Esophagus muscularis mucosa (tissue), 4 donors: Measurements from ENCODE around the gene PIGR. TPM values are rescaled to one million over a fixed set of nuclear protein-coding genes. Genes with fewer than 3 reads are reported as not detected.

ENCODE experiments used
- DNase-seq: peaks from one replicate; pipeline ENCODE4 v3.0.0-alpha.2; 2017; ENCODE audit errors: extremely low spot score
- H3K27ac ChIP-seq, 4 donors: fragments of 200-600 bp; sonication (generic); replicated peaks in 1 of 4; 1 replicate in 3 of 4; 2 replicates in 1 of 4; pipeline ENCODE4 v1.5.1; 2016 to 2019; ENCODE audit warnings: mild to moderate bottlenecking in 1 of 4
- H3K27me3 ChIP-seq, 4 donors: fragments of 200-600 bp; sonication (generic); one replicate each; pipeline versions ENCODE4 v1.5.1 to v1.6.0; 2016 to 2019
- H3K36me3 ChIP-seq, 4 donors: fragments of 200-600 bp; sonication (generic); one replicate each; pipeline ENCODE4 v1.5.1; 2016 to 2019
- H3K4me1 ChIP-seq, 4 donors: fragments of 200-600 bp; sonication (generic); one replicate each; pipeline ENCODE4 v1.5.1; 2016 to 2019
- H3K4me3 ChIP-seq, 4 donors: fragments of 200-600 bp; sonication (generic); 1 replicate in 2 of 4; 2 replicates in 2 of 4; pipeline ENCODE4 v1.5.1; 2016 to 2019; ENCODE audit warnings: mild to moderate bottlenecking in 4 of 4, moderate library complexity in 1 of 4
- H3K9me3 ChIP-seq, 4 donors: fragments of 200-600 bp; sonication (generic); 1 replicate in 3 of 4; 2 replicates in 1 of 4; pipeline ENCODE4 v1.5.1; 2016 to 2019
- EP300 ChIP-seq: sonication (generic); formaldehyde crosslinking; IDR thresholded peaks from one replicate; pipeline ENCODE4 v1.6.1; 2017; ENCODE audit warnings: antibody characterized with exemption
- POLR2A ChIP-seq: fragments of 450-650 bp; IDR thresholded peaks from one replicate; pipeline ENCODE4 v1.6.1; 2017; ENCODE audit warnings: antibody characterized with exemption, moderate library complexity, mild to moderate bottlenecking, low read depth
- POLR2AphosphoS5 ChIP-seq, 2 donors: sonication (generic); formaldehyde crosslinking; IDR thresholded peaks; one replicate each; pipeline ENCODE4 v1.6.1; 2017; ENCODE audit warnings: antibody characterized with exemption in 2 of 2
- WGBS: methylation state at CpG from one replicate; pipeline ENCODE4 v1.1.5; 2018; 5-methylcytosine and 5-hydroxymethylcytosine counted together
- intact Hi-C: fragments of 100-400 bp; cut with DNase I; formaldehyde crosslinking; loops from one replicate; pipeline ENCODE4 v1.15.1; 2023
- total RNA-seq, 4 donors: library from RNA; depleted of rRNA; stranded (reverse); fragments of >200 nt; gene quantifications; one replicate each; pipeline versions ENCODE4 v1.1.0 to v1.2.1, GENCODE V29; 2016
- TF ChIP-seq, protein P1 (sequence below), 3 experiments: fragments of 200-600 bp in 2 of 3; fragments of 450-650 bp in 1 of 3; sonication (generic) in 2 of 3; IDR thresholded peaks; one replicate each; pipeline ENCODE4 v1.5.1; 2017 to 2019; ENCODE audit warnings: antibody characterized with exemption in 3 of 3, mild to moderate bottlenecking in 2 of 3, moderate library complexity in 1 of 3

Gene PIGR
- total RNA-seq, 4 donors from 2014 or later, result 0.42 to 4.2 (median 1.1) TPM; not detected in 1

DNA sequence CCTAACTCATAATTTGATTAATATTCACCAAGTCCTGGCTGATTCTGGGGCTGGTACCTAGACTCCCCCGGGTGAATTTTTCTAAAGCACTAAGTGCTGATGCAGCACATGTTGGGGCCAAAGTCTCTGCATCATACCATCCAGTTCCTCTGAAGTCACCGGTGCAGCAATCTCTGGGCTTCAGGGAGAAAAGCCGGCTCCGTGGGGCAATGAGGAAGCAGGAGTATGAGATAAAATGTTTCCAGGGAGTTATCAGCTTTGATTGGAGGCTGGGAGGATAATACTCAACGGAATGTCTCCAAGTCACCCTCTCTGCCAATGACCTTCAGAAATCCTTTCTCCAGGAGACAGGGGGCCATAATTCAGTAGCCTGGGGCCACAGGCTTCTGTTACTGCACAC is 22.8 kb upstream of the PIGR start:
- no peaks in the 10 kb centered on the region for H3K9me3 ChIP-seq
- intact Hi-C loops, result no loop called here
- no peak for TF ChIP-seq POLR2A
- TF ChIP-seq, protein P1, sequence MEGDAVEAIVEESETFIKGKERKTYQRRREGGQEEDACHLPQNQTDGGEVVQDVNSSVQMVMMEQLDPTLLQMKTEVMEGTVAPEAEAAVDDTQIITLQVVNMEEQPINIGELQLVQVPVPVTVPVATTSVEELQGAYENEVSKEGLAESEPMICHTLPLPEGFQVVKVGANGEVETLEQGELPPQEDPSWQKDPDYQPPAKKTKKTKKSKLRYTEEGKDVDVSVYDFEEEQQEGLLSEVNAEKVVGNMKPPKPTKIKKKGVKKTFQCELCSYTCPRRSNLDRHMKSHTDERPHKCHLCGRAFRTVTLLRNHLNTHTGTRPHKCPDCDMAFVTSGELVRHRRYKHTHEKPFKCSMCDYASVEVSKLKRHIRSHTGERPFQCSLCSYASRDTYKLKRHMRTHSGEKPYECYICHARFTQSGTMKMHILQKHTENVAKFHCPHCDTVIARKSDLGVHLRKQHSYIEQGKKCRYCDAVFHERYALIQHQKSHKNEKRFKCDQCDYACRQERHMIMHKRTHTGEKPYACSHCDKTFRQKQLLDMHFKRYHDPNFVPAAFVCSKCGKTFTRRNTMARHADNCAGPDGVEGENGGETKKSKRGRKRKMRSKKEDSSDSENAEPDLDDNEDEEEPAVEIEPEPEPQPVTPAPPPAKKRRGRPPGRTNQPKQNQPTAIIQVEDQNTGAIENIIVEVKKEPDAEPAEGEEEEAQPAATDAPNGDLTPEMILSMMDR (IDR thresholded peaks at IDR 0.05), result no peak
- no peak for TF ChIP-seq POLR2AphosphoS5 (IDR thresholded peaks at IDR 0.05)
- no peak for TF ChIP-seq EP300
- H3K27me3 ChIP-seq, result peaks cover 0 to 15% (median 0%) of the 10 kb centered on the region in 4 donors
- no peak for DNase-seq
- H3K27ac ChIP-seq, result no peak overlapping the region
- 81% methylated on average over 5 of the region's 5 CpGs for WGBS
- no peak overlapping the region for H3K4me3 ChIP-seq
- no peaks in the 10 kb centered on the region for H3K4me1 ChIP-seq
- H3K36me3 ChIP-seq, result no peaks in the 10 kb centered on the region

DNA sequence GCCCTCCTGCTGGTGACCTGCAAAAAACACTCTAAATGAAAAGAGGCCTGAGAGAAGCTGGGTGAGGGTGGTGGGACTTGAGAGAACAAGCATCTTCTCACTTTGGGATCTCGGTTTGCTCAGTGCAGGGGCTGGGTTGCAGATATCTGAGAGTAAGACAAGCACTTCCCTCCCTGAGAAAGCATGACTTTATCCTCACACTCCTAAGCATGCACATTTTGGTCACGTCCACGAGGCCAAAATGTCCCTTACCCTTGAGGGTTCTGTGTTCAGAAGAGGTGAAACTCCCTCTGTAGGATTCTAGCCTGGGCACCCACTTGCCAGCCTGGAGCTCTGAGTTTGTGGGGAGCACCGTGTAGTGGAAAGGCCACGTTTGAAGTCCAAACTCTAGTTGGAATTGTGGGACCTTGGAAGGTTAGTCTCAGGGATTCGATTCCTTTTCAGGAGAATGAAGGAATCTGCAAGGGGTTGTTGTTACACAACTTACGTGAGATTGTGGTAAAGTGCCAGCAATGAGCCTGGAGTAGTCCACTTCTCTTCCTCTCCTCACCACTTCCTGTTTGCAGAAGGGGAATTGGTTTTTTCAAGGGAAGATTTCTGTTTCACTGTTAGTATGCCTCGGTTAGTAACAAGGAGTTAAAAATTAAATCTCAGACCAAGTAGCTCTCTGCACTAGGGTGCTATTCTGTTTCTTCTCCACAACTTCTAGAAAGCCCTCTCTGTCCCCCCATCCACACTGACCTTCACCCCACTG is 21.0 kb upstream of the PIGR start:
- no peaks in the 10 kb centered on the region for H3K36me3 ChIP-seq
- DNase-seq, result no peak
- TF ChIP-seq EP300, result no peak
- TF ChIP-seq, protein P1 (IDR thresholded peaks at IDR 0.05), result no peak
- no peak for TF ChIP-seq POLR2A
- no peak for TF ChIP-seq POLR2AphosphoS5 (IDR thresholded peaks at IDR 0.05)
- no peaks in the 10 kb centered on the region for H3K4me1 ChIP-seq
- intact Hi-C loops, result no loop called here
- H3K27me3 ChIP-seq, result peaks cover 0 to 15% (median 0%) of the 10 kb centered on the region in 4 donors
- no peak overlapping the region for H3K27ac ChIP-seq
- H3K4me3 ChIP-seq, result no peak overlapping the region
- H3K9me3 ChIP-seq, result no peaks in the 10 kb centered on the region
- WGBS, result 72% methylated on average over 8 of the region's 8 CpGs

DNA sequence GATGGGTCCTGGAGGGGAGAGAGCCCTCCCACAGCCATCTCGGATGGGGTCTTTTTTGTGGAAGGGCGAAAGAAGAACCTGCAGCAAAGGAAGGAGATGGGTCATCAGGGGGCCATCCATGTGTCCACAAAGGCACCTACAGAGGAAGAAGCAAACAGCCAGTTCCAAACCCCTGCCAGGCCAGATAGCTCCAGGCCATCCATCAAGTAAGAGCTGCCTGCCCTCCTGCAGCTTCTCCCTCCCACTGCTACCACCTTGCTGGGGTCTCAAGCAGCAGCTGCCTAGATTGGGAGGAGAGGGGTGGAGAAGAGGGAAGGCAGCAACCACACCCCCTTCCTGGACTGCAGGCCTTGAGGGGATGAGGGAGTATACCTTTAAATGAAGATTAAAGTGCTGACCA is 19.5 kb upstream of the PIGR start:
- H3K4me3 ChIP-seq, result no peak overlapping the region
- DNase-seq, result no peak
- 93% methylated on average over 2 of the region's 2 CpGs for WGBS
- TF ChIP-seq POLR2AphosphoS5 (IDR thresholded peaks at IDR 0.05), result no peak
- TF ChIP-seq, protein P1 (IDR thresholded peaks at IDR 0.05), result no peak
- TF ChIP-seq EP300, result no peak
- H3K9me3 ChIP-seq, result no peaks in the 10 kb centered on the region
- intact Hi-C loops, result no loop called here
- no peaks in the 10 kb centered on the region for H3K4me1 ChIP-seq
- H3K36me3 ChIP-seq, result no peaks in the 10 kb centered on the region
- H3K27me3 ChIP-seq, result peaks cover 0 to 15% (median 0%) of the 10 kb centered on the region in 4 donors
- H3K27ac ChIP-seq, result no peak overlapping the region

DNA sequence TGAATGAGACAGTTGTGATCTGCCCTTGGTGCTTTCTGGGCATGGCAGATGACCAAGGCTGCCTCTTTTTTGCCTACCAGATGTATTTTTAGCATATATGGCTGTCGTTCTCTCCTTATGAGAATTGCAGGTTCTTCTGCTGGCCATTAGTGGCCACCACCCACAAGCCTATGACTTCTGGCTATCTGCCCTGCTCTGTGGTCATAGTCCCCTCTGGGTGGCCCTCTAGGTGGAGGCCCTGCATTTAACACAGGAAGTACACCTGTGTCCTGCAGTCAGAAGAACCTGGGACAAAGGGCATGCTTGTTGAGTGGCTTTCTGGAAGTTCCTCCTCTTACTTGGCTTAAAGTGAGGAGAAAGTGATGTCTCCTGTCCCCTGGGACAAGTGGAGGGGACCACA is 17.5 kb upstream of the PIGR start:
- intact Hi-C loops, result no loop called here
- Histone ChIP-seq H3K27me3 (peaks cover 0 to 2% (median 0%) of the 10 kb centered on the region in 4 donors), H3K4me1 (no peaks in the 10 kb centered on the region), H3K27ac (no peak overlapping the region), H3K4me3 (no peak overlapping the region), H3K36me3 (no peaks in the 10 kb centered on the region), H3K9me3 (no peaks in the 10 kb centered on the region)
- 92% methylated on average over 1 of the region's 1 CpG for WGBS
- TF ChIP-seq POLR2A, result no peak
- no peak for TF ChIP-seq EP300
- no peak for TF ChIP-seq POLR2AphosphoS5 (IDR thresholded peaks at IDR 0.05)
- TF ChIP-seq, protein P1 (IDR thresholded peaks at IDR 0.05), result no peak
- no peak for DNase-seq
